ENCODE measurements around the gene GINS1.

Gene GINS1

DNA sequence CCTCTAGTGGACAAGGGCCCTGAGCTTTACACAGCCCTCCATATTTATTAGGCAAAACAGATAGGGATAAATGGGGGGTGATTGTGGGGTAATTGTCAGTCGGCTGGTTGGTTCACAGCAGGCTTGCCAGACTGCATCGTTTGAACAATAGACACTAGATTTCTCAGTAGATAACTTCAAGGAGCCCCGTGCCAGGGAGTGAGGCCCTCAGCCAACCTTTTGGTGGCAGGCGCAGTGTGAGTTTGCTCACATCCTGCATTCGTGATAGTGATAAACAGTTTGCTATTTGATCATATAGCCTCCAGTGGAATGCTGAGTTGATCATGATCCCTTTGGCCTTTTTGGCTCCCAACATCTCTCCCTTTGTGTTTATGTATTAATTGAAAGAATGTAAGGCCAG is 13.2 kb upstream of the GINS1 start:
- peaks cover 17% of the 10 kb centered on the region in 2 experiments for H3K4me1 ChIP-seq (ENCODE audit: control insufficient read depth in 1 of 2, insufficient read depth in 1 of 2, low read depth in 1 of 2, low read length in 1 of 2)
- H3K36me3 ChIP-seq, result no peaks in the 10 kb centered on the region
- TF ChIP-seq, protein P1, sequence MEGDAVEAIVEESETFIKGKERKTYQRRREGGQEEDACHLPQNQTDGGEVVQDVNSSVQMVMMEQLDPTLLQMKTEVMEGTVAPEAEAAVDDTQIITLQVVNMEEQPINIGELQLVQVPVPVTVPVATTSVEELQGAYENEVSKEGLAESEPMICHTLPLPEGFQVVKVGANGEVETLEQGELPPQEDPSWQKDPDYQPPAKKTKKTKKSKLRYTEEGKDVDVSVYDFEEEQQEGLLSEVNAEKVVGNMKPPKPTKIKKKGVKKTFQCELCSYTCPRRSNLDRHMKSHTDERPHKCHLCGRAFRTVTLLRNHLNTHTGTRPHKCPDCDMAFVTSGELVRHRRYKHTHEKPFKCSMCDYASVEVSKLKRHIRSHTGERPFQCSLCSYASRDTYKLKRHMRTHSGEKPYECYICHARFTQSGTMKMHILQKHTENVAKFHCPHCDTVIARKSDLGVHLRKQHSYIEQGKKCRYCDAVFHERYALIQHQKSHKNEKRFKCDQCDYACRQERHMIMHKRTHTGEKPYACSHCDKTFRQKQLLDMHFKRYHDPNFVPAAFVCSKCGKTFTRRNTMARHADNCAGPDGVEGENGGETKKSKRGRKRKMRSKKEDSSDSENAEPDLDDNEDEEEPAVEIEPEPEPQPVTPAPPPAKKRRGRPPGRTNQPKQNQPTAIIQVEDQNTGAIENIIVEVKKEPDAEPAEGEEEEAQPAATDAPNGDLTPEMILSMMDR (IDR thresholded peaks at IDR 0.05), result no peak
- no peaks in the 10 kb centered on the region for H3K9me3 ChIP-seq
- no peak overlapping the region for H3K4me3 ChIP-seq (ENCODE audit: low read depth in 1 of 2, low read length in 1 of 2)
- no peak overlapping the region for H3K27ac ChIP-seq
- peaks cover 9% of the 10 kb centered on the region for H3K27me3 ChIP-seq

DNA sequence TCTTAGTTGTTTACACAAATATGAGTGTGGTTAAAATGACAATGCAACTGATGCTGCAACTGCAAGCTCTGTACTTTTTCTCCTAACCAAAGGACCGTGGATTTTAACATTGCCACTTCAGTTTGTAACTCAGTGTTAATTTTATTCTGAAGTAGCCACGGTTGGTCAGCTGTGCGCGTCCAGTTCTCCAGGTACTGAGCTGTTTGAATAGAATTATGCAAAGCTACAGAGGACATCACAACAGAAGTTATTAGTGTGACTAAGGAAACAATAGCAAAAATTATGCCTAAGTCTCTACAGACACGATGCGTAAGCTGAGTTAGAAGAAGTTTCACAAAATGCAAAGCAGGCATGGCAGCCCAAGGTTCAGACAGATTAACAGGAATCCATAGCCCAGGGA is 12.5 kb upstream of the GINS1 start:
- Histone ChIP-seq H3K4me1 (ENCODE audit: control insufficient read depth in 1 of 2, insufficient read depth in 1 of 2, low read depth in 1 of 2, low read length in 1 of 2) (peaks cover 10% of the 10 kb centered on the region in 2 experiments), H3K36me3 (no peaks in the 10 kb centered on the region), H3K27me3 (peaks cover 8% of the 10 kb centered on the region), H3K27ac (no peak overlapping the region), H3K4me3 (ENCODE audit: low read depth in 1 of 2, low read length in 1 of 2) (no peak overlapping the region), H3K9me3 (no peaks in the 10 kb centered on the region)
- TF ChIP-seq, protein P1 (IDR thresholded peaks at IDR 0.05), result no peak

DNA sequence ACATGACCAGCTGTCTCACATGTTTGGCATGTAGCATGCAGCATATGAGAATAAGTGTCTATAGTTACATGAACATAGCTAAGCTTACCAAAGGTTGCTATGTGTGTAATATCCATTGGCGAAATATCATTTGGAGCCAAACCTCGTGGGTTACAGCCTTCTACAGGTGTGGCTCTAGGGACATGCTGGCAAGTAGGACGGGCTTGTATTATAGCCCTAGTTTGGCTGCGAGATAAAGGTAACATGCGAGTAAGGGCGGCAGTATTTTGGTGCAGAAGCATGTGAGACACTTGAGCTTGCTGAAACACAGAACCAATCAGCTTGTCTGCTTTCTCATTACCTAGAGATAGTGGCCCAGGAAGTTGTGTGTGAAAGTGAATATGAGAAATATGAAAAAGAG is 10.4 kb upstream of the GINS1 start:
- H3K4me1 ChIP-seq (ENCODE audit: control insufficient read depth in 1 of 2, insufficient read depth in 1 of 2, low read depth in 1 of 2, low read length in 1 of 2), result no peaks in the 10 kb centered on the region
- peaks cover 9% of the 10 kb centered on the region for H3K27me3 ChIP-seq
- H3K36me3 ChIP-seq, result no peaks in the 10 kb centered on the region
- H3K9me3 ChIP-seq, result peaks cover 6% of the 10 kb centered on the region
- H3K27ac ChIP-seq, result no peak overlapping the region
- TF ChIP-seq, protein P1 (IDR thresholded peaks at IDR 0.05), result no peak
- no peak overlapping the region for H3K4me3 ChIP-seq (ENCODE audit: low read depth in 1 of 2, low read length in 1 of 2)

DNA sequence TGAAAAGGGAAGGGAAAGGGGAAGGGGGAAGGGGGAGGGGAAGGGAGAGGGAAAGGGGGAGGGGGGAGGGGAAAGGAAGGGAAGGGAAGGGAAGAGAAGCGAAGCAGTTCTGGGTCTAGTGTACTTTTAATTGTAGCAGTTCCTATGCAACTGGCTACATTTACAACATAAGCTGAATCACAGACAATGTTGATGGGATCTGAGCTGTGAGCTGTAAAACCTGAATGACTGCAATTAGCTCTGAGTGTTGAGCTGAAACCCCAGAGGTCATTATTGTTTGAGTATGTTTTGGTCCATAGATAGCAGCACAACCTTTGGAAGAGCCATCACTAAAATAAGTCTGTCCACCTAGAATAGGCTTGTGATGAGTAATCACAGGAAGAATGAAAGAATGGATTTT is 9.7 kb upstream of the GINS1 start:
- H3K27ac ChIP-seq, result no peak overlapping the region
- peaks cover 10% of the 10 kb centered on the region for H3K9me3 ChIP-seq
- TF ChIP-seq, protein P1 (IDR thresholded peaks at IDR 0.05), result no peak
- H3K4me3 ChIP-seq (ENCODE audit: low read depth in 1 of 2, low read length in 1 of 2), result no peak overlapping the region
- peaks cover 9% of the 10 kb centered on the region for H3K27me3 ChIP-seq
- H3K36me3 ChIP-seq, result no peaks in the 10 kb centered on the region
- H3K4me1 ChIP-seq (ENCODE audit: control insufficient read depth in 1 of 2, insufficient read depth in 1 of 2, low read depth in 1 of 2, low read length in 1 of 2), result no peaks in the 10 kb centered on the region

DNA sequence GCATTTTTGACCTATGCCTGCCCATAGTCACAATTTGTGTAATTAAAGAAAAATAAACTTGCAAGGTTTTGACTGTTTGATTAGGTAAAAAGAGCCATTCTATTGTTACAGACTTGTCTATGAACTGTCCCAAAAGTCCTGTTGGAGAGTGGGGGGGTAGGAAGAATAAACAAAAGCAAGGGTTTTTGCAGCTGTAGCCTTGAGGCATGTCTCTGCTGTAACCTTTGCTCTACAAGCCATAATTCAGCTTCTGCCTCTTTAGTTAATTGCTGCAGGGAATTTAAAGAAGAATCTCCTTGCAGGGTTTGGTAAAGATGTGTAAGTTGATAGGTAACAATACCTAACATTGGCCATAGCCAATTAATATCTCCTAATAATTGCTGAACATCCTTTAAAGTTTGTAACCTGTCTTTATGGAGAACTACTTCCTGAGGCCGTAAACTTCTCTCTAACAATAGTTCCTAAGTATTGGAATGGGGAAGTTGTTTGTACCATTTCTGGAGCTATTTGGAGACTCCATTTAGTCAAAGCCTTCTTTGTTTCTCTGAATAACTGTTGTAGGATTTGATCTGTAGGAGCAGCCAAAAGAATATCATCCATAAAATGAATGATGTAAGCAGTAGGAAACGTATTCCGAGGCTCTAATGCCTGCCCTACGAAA is 9.0 kb upstream of the GINS1 start:
- Histone ChIP-seq H3K4me1 (ENCODE audit: control insufficient read depth in 1 of 2, insufficient read depth in 1 of 2, low read depth in 1 of 2, low read length in 1 of 2) (no peaks in the 10 kb centered on the region), H3K27me3 (peaks cover 9% of the 10 kb centered on the region), H3K27ac (no peak overlapping the region), H3K36me3 (no peaks in the 10 kb centered on the region), H3K9me3 (peaks cover 14% of the 10 kb centered on the region), H3K4me3 (ENCODE audit: low read depth in 1 of 2, low read length in 1 of 2) (no peak overlapping the region)
- TF ChIP-seq, protein P1 (IDR thresholded peaks at IDR 0.05), result no peak
